Aortic smooth muscle cell (primary cell): ENCODE measurements around the gene IGSF6. TPM values are rescaled to one million over a fixed set of nuclear protein-coding genes. Genes with fewer than 3 reads are reported as not detected.

ENCODE experiments used
- total RNA-seq: library from RNA; depleted of rRNA; stranded (reverse); fragments of >200 nt; gene quantifications from 2 replicates; pipeline ENCODE4 v1.2.3, GENCODE V29; 2014

IGSF6 gene
- total RNA-seq, result not detected in 2 replicates

GRCh38 chr16:21652453-21652852 is at the start of gene IGSF6:
Gene IGSF6 (minus strand): TSS chr16:21652608. CDS start chr16:21652598, 10 bp downstream.

GRCh38 chr16:21663889-21664647 is 11.7 kb upstream of the IGSF6 start, which contains the start of gene OTOA:
Gene OTOA (plus strand): TSS chr16:21663968. CDS start chr16:21678515, 14,547 bp downstream.

GRCh38 chr16:21599122-21600030 is 53.0 kb downstream of the IGSF6 start, which contains the start of gene METTL9:
Gene METTL9 (plus strand): TSS chr16:21599577. CDS start chr16:21599734, 157 bp downstream.

Other genes starting within 250 kb of the IGSF6 start
- gene METTL9, start 53.0 kb downstream of the IGSF6 start, total RNA-seq, result 115 and 149 TPM in 2 replicates
- gene OTOA, start 11.4 kb upstream of the IGSF6 start, total RNA-seq, result 0.13 and 0.19 TPM in 2 replicates
- 11.6 and 28.8 TPM in 2 replicates for gene NPIPB4, start 205.1 kb upstream of the IGSF6 start, total RNA-seq